ENCODE data around the gene APOA1.

DNA sequence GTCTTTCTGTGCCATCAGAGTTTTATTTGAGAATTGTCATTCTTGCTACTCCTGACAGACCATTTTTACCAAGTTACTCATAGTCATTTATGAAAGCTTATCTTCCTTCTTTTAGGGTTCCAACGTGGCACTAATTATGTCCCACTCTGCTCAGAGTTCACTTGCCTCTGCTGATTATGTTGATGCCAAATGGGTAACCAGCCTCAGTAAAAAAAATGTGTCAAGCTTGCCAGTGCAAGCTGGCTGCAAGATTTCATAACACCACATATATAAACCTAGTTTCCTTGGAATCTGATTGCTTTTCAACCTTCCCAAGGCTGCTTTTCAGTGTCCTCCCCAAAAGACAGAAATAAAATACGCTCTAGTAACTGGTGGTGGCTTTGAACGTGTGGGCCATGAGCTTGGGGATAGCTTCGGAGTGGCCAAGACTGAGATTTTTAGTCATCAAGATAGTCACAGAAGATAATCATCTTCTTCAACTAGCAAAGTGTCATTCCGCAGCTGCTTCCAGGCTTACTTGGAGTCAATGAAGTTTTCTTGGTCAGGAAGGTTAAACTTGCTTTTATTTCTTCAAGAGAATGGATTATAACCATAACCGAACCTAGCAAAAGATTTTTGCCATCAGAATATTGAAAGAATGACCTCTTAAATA lies 29.5 kb upstream of the APOA1 start:
- TF ChIP-seq, protein P1, sequence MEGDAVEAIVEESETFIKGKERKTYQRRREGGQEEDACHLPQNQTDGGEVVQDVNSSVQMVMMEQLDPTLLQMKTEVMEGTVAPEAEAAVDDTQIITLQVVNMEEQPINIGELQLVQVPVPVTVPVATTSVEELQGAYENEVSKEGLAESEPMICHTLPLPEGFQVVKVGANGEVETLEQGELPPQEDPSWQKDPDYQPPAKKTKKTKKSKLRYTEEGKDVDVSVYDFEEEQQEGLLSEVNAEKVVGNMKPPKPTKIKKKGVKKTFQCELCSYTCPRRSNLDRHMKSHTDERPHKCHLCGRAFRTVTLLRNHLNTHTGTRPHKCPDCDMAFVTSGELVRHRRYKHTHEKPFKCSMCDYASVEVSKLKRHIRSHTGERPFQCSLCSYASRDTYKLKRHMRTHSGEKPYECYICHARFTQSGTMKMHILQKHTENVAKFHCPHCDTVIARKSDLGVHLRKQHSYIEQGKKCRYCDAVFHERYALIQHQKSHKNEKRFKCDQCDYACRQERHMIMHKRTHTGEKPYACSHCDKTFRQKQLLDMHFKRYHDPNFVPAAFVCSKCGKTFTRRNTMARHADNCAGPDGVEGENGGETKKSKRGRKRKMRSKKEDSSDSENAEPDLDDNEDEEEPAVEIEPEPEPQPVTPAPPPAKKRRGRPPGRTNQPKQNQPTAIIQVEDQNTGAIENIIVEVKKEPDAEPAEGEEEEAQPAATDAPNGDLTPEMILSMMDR (IDR thresholded peaks at IDR 0.05), result no peak
- no peak for TF ChIP-seq POLR2AphosphoS5 (IDR thresholded peaks at IDR 0.05)
- TF ChIP-seq POLR2A (IDR thresholded peaks at IDR 0.05), result no peak
- TF ChIP-seq EP300 (IDR thresholded peaks at IDR 0.05), result no peak
